ENCODE measurements around the gene TMPRSS9. TPM values are rescaled to one million over a fixed set of nuclear protein-coding genes. Genes with fewer than 3 reads are reported as not detected.

TMPRSS9 gene
- total RNA-seq, 1 donor from 2014 or later: not detected

- DNase-seq (ENCODE audit: low read depth, low spot score): no peak
These were observed 31.0 kb upstream of the TMPRSS9 start for GRCh38 chr19:2329149-2329478.

GRCh38 chr19:2329501-2329916, 30.6 kb upstream of the TMPRSS9 start:
- no peak for DNase-seq (ENCODE audit: low read depth, low spot score)

- DNase-seq (ENCODE audit: low read depth, low spot score): no peak
These were observed 29.8 kb upstream of the TMPRSS9 start for GRCh38 chr19:2330255-2330631.

GRCh38 chr19:2330632-2331284, 29.3 kb upstream of the TMPRSS9 start:
- no peak for DNase-seq (ENCODE audit: low read depth, low spot score)

GRCh38 chr19:2331601-2332246, 28.3 kb upstream of the TMPRSS9 start:
- DNase-seq (ENCODE audit: low read depth, low spot score): no peak

GRCh38 chr19:2332341-2333026, 27.6 kb upstream of the TMPRSS9 start:
- no peak for DNase-seq (ENCODE audit: low read depth, low spot score)

GRCh38 chr19:2333027-2333806, 26.8 kb upstream of the TMPRSS9 start:
- no peak for DNase-seq (ENCODE audit: low read depth, low spot score)

- no peak for DNase-seq (ENCODE audit: low read depth, low spot score)
These were observed 26.3 kb upstream of the TMPRSS9 start for GRCh38 chr19:2333807-2334211.

- no peak for DNase-seq (ENCODE audit: low read depth, low spot score)
These were observed 25.6 kb upstream of the TMPRSS9 start for GRCh38 chr19:2334426-2334825.

- DNase-seq (ENCODE audit: low read depth, low spot score): no peak
These were observed 24.8 kb upstream of the TMPRSS9 start for GRCh38 chr19:2334986-2335846.

GRCh38 chr19:2335848-2336247, 24.2 kb upstream of the TMPRSS9 start:
- DNase-seq (ENCODE audit: low read depth, low spot score): no peak

- DNase-seq (ENCODE audit: low read depth, low spot score): no peak
These were observed 23.3 kb upstream of the TMPRSS9 start for GRCh38 chr19:2336528-2337328.

- no peak for DNase-seq (ENCODE audit: low read depth, low spot score)
These were observed 22.7 kb upstream of the TMPRSS9 start for GRCh38 chr19:2337329-2337707.

- no peak for DNase-seq (ENCODE audit: low read depth, low spot score)
These were observed 21.9 kb upstream of the TMPRSS9 start for GRCh38 chr19:2338055-2338615.

- DNase-seq (ENCODE audit: low read depth, low spot score): no peak
These were observed 21.1 kb upstream of the TMPRSS9 start for GRCh38 chr19:2338751-2339643.

GRCh38 chr19:2339644-2340310, 20.3 kb upstream of the TMPRSS9 start:
- no peak for DNase-seq (ENCODE audit: low read depth, low spot score)

- DNase-seq (ENCODE audit: low read depth, low spot score): no peak
These were observed 19.4 kb upstream of the TMPRSS9 start for GRCh38 chr19:2340496-2341243.

All from pulmonary artery endothelial cell (primary cell).